ENCODE results near the gene PSME2.

The PSME2 gene

DNA sequence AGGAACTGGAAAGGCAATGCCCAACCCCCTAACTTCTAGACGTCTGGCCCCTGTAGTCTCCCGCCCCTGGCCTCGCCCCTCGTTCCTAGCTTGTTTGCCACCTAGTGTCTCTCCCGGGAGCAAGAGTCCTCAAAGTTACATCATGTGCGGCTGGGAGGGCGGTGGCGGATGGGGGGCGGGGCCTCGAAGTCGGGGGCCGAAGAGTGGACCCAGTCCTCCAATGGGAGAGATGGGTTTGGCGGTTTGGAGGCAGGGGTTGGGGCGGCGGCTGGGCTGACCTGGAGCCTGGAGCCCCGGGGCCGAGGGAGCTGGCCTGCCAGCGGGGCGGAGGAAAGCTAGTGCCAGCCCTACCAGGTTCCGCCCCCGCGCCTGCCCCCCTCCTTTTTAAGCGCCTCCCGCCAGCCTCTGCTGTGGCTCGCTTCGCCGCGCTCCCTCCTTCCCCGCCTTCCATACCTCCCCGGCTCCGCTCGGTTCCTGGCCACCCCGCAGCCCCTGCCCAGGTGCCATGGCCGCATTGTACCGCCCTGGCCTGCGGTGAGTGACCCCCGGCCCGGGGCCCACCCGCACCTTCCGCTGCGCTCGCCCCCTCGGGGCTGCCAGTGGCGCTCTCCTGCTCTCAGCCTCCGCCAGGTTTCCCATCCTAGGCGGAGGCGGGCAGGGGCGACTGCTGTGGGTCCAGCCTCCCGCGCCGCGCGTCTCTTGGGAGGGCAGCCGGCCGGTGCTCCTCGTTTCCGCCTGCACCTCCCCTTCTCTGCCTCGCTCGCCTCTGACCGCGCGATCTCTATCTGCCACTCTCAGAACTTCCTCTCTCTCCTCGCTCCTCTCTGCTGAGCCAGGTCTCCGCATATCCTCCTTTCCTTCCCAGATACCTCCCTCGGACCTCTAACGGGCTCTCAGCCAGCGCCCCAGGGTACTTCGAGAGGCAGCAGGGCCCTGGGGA lies 52.2 kb downstream of the PSME2 start, which contains the start of gene PCK2:
TSS of gene PCK2 (plus strand) at position 411 of the 940 bp plus-strand sequence. CDS start at position 506, 95 bp downstream.
- peak; percentile 89 for DNase-seq (ENCODE audit: low spot score)
